ENCODE measurements around the gene MERTK.
"Not testable (repeated sequence)": the region's sequence is repeated elsewhere in the genome, so short reads cannot be mapped to it uniquely, and the experiment has no call there.

The MERTK gene

DNA sequence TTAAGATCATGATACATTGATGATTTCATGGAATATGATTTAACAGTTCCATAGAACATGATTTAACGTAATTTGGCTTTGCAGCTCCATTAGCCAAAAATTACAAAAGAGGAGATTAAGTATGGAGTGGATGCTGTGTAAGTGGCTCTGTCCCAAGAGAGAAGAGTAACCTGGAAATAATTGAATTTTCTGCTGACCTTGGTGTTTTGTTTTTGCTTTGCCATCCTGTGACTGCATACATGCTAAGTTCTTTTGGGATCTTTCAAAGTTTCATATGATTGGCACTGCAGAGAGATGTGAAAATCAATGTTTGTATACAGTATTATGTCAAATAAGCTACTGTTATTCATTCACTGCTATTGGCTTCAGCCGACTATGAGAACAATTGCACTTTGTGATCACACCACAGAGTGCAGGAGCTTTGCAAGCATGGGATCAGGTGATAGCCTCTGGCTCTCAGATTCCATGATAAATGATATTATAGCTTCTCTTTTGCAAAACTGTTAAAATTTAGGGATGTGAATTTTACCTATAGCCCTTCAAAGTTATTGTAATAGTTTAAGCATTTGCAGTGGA, 110.6 kb downstream of the MERTK start:
- DNase-seq (ENCODE audit: low read depth in 2 of 2), result no peak

DNA sequence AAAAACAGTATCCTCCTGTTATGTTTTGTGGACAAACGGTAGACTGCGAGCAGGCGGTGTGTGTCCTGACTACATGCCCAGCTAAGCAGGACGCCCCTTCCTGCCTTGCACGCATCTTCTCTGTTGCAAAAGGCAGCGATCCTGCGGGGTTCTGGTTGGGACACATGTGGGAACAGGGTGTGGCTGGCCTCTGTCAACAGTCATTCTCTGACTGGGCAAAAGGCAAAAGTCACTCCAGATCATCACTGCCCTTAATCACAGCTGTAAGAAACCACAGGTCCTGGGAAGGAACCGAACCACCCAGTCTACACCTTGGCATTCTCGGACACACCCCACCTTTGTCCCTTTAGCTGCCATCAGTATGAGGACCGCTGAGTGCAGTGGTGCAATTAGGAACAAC, 112.3 kb downstream of the MERTK start:
- no peak for DNase-seq (ENCODE audit: low read depth in 2 of 2)

DNA sequence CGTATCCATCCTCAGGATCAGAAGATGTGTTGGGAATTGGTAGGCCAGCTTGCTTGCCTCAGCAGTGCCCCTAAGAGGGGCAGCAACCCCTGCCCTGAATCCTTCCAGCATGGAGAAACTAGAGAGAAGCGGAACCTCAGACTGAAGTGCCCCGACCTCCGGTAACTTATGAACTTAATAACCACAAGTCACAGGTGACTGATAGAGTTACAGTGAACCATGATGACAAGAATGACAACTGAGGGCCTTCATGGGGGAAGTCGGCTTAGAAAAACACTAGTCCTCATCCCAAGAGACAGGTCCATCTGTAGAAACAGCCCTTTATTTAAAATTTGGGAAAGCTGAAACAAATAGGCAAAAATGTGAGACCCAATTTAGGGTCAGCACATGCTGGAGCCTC, 114.1 kb downstream of the MERTK start:
- no peak for DNase-seq (ENCODE audit: low read depth in 2 of 2)

DNA sequence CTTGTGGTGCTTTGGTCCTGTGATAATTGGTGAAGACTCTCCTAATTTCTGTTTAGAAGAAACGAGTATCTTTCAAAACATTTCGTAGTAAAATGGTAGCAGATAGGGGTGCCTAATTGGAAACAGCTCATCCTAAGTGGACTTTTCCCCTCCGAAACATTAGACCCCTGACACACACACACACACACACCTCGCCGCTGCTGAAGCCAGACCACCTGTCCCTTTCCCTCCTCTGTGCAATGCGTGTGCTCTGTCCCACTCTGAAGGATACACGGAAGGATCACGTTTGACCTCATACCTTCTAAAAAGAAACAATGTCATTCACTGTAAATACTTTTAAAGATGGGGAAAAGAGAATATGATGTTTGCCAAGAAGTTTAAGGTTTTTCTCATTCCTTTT, 120.4 kb downstream of the MERTK start:
- no peak for DNase-seq (ENCODE audit: low read depth in 2 of 2)

DNA sequence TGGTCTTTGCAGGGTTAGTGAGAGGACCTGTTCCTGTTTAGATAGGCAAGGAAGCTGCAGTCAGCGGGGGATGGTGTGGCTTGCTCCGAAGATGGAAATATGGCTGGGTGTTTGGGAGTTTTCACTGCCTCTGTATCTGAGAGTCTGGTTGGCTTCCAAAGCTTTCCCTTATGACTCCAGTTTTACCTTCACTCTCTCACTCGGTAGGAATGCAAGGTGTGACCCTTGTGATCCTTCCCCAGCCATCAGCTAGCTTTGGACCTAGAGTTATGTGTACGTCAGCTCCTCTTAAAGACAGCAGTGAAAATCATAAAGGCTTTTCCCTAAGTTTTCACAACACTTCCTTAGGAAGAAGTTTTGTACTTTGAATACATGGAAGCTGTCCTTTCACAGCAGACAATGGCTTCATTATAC, 121.2 kb downstream of the MERTK start:
- DNase-seq (ENCODE audit: low read depth in 2 of 2), result no peak

DNA sequence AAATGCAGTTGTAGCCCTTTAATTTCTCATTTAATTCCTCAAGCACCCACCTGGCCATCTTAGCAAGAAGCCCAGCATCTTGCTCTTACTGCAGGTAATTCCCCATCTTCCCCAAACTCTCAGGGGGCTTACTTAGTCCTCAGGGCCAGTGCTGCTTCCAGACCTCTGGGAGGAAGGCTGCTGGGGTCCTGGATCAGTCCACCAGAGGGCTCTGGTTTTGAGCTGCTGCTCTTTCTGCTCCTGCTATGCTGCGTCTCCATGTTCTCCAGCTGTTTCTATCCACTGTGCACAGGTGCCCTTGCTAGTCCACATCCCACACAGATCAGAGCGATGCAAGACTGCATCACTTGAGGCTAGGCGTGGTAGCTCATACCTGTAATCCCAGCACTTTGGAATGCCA, 122.2 kb downstream of the MERTK start:
- no peak for DNase-seq (ENCODE audit: low read depth in 2 of 2)

DNA sequence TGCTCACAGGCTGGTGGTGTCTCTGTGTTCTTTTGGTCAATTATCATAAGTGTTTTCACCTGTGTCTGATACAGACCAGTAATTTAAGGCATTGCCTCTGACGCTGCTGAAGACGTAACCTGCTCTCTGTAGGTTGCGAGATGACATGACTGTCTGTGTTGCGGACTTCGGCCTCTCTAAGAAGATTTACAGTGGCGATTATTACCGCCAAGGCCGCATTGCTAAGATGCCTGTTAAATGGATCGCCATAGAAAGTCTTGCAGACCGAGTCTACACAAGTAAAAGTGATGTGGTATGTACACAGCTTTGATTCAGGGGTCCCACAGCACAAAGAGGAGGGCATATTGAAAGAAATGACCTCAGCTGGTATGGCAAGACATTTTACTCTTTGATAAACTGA, 122.9 kb downstream of the MERTK start:
- DNase-seq (ENCODE audit: low read depth in 2 of 2), result no peak

DNA sequence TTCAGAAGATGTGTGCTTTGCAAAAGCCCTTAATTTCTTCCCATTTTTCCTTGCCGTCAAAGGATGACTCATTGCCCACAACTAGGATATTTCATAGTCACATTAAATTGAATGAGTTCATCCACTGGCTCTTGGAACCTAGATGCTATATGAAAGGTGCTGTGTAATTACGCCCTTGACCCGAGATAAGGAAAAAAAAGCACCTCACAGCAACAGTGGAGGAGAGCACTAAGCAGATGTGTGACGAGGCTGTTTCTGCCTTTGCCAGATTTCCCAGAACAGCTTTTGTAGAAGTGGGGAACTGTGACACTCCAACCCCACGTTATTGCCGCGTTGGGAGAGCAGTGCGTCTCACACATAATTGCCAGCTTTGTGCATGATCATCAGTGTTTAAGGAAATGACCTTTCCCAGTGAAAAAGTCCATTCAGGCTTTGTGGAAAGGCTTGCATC, 123.4 kb downstream of the MERTK start:
- no peak for DNase-seq (ENCODE audit: low read depth in 2 of 2)

DNA sequence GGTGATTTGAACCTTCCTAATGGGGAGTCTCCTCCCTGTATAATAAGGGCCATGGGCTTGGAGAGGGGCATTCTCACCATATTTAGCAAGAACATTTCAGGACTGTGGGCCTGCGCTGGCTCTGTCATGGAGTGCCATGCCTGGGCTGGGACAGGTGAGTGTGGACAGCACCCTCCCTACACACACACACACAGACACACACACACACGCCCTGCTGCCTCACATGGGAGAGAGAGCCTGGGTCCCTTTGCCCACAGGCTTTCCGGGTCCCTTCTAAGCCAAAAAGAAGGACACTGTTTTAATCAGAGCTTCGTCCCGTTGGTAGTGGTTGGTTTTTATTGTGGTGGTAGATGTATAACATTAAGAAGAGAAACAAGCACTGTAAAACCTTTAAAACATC, 125.3 kb downstream of the MERTK start:
- no peak for DNase-seq (ENCODE audit: low read depth in 2 of 2)

DNA sequence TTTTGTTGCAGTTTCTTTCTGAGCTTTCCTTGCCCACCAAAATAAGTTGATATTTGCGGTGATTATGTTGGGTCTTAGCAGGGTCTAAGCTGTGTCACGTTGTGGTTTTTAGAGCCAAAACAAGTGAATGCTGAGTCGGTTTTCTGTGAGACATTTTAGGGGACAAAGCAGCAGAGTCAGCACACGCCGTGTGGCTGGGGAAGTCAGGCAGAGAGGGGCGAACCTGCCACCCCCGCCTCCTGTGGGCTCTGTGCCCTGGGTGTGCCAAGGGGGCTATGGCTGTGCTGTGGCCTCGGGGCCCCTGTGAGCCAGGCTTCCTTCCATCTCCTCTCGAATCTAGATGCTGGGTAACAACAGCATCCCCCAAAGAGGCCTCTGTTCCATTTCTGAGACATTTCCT, 125.8 kb downstream of the MERTK start:
- no peak for DNase-seq (ENCODE audit: low read depth in 2 of 2)

DNA sequence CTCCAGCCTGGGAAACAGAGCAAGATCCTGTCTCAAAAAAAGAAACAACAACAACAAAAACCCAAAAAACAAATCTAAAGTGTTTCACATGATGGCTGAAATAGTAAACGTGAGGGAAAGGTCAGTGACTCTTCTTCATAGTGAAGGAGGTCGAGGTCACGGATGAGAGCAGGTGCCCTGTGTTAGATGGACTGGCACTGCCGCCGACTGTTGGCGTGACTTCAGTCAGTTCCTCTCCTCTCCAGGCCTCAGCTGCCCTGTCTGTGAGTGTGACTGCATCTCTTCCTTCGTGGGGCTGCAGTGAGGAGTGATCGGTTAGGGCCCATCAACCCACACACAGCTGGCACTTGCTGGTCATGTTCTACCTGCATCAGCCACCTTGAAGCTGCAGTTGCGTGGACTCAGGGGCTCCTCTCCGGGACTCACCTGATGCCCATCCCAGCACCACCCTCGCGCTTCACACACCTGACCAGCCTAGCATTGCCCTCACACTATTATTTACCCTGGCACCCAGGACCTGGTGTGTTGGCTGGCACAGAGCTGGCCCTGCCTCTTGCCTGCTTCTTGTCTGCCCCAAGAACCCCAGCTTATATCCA, 126.6 kb downstream of the MERTK start:
- DNase-seq (ENCODE audit: low read depth in 2 of 2), result no peak

DNA sequence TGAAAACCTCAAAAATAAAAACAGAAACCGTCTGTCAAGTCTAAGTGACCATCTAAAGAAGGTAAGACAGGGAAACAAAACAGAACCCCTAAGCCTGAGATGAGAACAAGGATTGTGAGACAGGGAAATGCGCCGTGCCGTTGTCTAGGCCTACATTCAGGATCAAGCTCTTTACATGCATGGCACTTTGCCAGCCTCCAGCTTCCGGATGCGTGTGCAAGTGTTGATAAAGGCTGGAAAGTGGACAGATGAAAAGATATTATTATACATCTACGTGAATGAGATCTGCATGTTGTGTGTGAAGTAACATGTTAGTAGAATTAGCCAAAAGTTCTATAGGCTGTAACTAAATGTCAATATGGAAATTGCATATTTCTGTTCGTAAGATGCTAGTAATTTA, 128.1 kb downstream of the MERTK start:
- no peak for DNase-seq (ENCODE audit: low read depth in 2 of 2)

DNA sequence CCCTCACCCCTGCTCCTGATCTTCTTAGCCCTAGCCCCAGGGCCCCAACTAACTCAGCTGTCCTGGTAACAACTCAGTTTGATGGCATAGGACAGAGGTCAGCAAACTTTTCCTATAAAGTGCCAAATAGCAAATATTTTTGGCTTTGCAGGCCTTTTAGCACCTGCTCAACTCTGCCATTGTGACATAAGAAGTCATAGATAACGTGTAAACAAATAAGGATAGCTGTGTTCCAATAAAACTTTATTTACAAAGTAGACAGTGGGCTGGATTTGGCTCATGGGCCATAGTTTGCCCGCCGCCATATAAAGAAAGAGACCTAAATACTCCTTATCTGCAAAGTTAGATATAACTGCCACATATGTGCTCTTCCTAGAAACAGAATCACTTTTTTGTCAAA, 129.4 kb downstream of the MERTK start:
- no peak for DNase-seq (ENCODE audit: low read depth in 2 of 2)

DNA sequence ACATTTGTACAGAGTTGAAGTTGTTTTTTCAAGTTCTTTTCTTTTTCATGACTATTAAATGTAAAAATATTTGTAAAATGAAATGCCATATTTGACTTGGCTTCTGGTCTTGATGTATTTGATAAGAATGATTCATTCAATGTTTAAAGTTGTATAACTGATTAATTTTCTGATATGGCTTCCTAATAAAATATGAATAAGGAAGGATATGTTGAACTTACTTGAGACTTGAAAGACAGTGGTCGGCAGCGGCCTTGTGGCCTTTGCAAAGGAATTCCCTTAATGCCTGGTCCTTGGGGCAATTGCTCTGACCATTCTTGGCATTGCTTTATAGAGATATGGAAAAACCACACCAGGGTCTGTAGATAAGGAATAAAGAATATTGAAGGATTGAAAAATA, 130.8 kb downstream of the MERTK start:
- no peak for DNase-seq (ENCODE audit: low read depth in 2 of 2)

DNA sequence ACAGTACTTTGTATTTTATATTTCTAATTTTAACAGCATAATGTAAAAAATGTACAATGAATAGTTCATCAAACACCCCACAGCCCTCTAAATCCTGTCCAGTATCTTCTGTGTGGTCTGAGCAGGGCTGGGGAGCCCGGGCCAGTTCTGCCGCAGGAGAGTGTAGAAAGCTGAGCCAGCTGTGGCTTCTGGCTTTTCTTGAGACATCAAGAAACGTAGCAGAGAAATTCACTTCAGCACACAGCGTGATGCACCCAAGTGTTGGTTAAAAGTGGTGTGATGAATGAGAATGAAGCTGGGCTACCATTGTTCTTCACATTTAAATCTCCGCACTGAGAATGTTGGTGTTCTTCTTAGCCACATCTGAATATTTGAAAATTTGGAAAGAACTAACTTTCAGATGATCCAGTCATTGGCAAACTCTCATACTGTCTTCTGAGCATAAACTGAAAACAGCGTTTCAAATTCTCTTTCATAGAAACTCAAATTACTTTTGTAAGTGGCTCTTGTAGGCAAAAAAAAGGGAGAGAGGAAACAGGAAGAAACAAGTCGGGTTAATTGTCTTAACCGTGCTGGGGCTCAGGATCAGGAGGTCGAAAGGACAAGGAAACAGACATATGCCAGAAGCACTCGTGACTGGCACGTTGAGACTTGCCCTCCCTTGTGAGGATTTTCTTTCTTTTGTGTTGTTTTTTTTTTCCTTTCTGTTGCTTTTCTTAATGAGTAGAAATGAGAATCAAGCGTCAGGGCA, 133.2 kb downstream of the MERTK start:
- DNase-seq (ENCODE audit: low read depth in 2 of 2), result no peak

DNA sequence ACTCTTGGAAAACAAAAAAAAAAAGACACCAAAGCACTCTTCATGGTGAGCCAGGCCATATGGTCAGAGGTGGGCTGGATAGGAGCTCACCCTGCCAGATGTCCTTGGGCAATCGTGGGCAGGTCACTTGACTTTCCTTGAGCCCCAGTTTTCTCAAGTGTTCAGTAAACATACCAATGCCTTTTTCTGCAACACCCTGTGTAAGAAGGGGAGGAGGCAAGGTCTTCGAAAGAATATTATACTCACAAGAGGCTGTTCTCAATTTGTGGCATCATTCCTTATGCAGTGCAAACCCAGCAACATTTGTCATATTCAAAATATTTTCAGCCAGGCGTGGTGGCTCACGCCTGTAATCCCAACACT, 133.8 kb downstream of the MERTK start:
- no peak for DNase-seq (ENCODE audit: low read depth in 2 of 2)

DNA sequence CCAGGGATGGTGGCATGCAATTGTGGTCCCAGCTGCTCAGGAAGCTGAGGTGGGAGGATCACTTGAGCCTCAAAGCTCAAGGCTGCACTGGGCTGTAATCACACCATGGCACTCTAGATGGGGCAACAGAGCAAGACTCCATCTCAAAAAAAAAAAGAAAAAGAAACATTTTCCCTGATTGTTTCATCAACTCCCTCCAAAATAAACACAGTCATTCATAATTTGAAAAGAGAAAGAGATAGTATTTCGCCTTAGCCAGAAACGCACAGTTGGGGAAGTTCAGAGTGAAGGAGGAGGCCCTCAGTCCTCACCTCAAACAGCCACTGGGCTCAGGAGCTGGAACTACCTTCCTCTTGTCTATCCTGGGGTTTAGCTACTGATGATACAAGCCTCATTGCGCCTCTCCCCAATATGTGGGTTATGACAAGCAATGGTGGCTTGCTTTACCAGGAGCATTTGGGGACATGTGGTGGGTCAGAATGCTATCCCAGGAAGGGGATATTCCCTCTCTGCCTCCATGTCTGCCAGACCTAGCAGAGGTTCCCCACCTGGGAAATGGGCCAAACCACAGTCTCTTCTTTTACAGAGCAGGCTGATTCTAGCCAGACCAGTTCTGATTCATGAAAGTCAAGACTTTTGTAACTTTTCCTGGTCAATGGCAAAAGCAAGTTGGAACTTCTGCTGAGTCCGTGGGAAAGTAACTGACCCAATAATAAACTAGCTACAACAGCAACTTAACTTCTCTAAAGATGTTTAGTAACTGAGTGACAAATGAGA, 134.5 kb downstream of the MERTK start:
- no peak for DNase-seq (ENCODE audit: low read depth in 2 of 2)

DNA sequence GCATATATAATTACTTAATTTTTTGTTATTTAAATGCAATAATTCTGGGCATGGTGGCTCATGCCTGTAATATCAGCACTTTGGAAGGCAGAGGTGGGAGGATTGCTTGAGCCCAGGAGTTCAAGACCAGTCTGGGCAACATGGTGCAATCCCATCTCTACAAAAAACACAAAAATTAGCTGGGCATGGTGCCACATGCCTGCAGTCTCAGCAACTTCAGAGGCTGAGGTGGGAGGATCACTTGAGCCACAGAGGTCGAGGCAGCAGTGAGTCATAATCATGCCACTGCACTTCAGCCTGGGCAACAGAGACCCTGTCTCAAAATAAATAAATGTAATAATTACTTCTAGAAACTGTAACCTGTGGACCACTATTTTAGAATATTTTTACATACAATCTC, 135.2 kb downstream of the MERTK start:
- DNase-seq (ENCODE audit: low read depth in 2 of 2), result no peak

DNA sequence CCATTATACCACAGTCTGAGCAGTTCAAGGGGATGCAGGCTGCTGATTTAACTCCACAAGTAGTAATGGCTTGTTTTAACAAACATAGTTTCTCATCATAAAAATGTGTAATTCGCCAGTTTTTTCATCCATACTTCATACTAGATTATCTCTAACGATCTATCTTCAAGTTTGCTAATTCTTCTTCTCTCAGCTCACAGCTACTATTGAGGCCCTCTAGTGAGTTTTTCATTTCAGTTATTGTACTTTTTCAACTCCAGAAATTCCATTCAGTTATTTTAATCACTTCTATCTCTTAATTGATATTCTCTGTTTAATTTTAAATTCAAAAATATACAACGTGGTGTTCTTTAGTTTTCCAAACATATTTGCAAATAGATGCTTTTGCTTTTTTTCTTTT, 136.5 kb downstream of the MERTK start:
- DNase-seq (ENCODE audit: low read depth in 2 of 2), result no peak

DNA sequence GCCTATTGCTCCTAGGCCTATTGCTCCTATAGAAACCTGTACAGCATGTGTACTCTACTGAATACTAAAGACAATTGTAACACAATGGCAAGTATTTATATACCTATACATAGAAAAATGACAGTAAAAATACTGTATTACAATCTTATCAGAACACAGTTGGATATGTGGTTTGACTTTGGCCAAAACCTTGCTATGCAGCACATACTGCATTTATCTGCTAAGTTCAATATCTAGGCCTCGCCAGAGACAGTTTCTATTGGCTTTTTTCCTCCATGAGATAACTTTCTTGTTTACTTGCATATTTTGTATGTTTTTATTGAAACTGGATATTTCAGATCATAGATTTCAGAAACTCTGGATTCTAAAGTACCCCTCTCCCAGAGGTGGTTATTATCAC, 137.4 kb downstream of the MERTK start:
- DNase-seq (ENCODE audit: low read depth in 2 of 2), result no peak

DNA sequence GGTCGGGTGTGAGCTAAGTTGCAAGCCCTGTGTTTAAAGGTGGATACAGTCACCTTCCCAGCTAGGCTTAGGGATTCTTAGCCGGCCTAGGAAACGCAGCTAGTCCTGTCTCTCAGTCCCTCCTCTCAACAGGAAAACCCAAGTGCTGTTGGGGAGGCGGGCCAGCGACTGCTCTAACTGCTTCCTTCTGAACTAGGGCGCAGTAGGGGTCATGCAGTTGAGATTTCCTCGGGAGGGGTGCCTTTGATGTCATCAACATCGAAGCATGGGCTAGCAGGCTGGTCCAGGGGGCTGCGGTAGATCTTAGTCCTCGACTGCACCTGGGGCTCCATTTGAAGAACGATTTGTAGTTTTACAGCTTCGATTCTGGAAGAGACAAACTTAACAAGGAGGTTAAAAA, 141.1 kb downstream of the MERTK start:
- not testable (repeated sequence) for DNase-seq (ENCODE audit: low read depth in 2 of 2)

DNA sequence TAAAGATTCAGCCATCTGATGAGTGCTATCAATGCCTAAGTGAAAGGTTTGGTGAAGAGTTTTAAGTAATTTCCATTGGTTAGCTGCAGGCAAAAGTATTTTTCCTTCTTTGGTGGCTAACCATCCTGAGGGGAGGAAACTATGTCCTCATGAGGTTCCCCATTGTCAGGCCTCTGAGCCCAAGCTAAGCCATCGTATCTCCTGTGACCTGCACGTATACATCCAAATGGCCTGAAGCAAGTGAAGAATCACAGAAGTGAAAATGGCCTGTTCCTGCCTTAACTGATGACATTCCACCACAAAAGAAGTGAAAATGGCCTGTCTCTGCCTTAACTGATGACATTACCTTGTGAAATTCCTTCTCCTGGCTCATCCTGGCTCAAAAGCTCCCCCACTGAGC, 141.7 kb downstream of the MERTK start:
- DNase-seq (ENCODE audit: low read depth in 2 of 2), result not testable (repeated sequence)

DNA sequence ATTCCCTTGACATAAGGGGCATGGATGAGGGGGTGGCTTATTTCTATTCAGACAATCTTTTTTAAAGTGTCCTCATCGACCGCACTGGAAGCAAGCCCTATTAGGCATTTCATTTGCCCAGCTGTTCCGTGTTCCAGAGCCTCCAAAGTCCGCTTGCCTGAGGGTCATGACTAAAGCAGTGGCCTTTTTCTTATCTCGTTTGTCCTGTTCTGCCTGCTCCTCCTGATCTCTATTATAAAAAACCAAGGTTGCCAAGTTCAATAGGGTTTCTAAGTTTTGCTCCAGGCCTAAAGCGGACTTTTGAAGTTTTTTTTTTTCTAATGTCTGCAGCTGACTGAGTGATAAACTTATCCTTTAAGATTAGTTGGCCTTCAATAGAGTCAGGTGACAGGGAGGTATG, 143.1 kb downstream of the MERTK start:
- not testable (repeated sequence) for DNase-seq (ENCODE audit: low read depth in 2 of 2)

Measured in stimulated activated CD8-positive, alpha-beta memory T cell treated with anti-CD3 and anti-CD28 coated beads, Interleukin-15, amount 100 ng/mL, for 48 hours (primary cell).